ENCODE data around the gene SP140L. TPM values are rescaled to one million over a fixed set of nuclear protein-coding genes. Genes with fewer than 3 reads are reported as not detected.

The SP140L gene
- total and polyA plus RNA-seq, 10 donors, result 32.0 to 85.7 (median 59.3) TPM

GRCh38 chr2:230312638-230313037 lies 14.4 kb upstream of the SP140L start:
- intact Hi-C loops (cut with DNase I; ENCODE audit: low total_unique reads), result no loop called here
- Histone ChIP-seq H3K36me3 (peaks cover 0 to 59% (median 7%) of the 10 kb centered on the region in 6 donors), H3K27me3 (replicated peaks in 1 of 7) (no peaks in the 10 kb centered on the region), H3K4me1 (peaks cover 0 to 9% (median 4%) of the 10 kb centered on the region in 6 donors), H3K9me3 (no peaks in the 10 kb centered on the region), H3K4me3 (no peak overlapping the region), H3K27ac (no peak overlapping the region)
- WGBS, 5 donors, result 88 to 100% (median 93%) methylated on average over 2 of the region's 2 CpGs
- TF ChIP-seq POLR2A (IDR thresholded peaks at IDR 0.05) (no peak), POLR2AphosphoS5 (IDR thresholded peaks at IDR 0.05) (no peak), CTCF (IDR thresholded peaks at IDR 0.05 in 8 of 11, conservative IDR thresholded peaks at IDR 0.05 in 3 of 11) (no peak)
- no peak for DNase-seq

- H3K9me3 ChIP-seq, result no peaks in the 10 kb centered on the region
- H3K36me3 ChIP-seq, result peaks cover 0 to 31% (median 5%) of the 10 kb centered on the region in 6 donors
- no peak overlapping the region for H3K4me3 ChIP-seq
- WGBS, 5 donors, result 95 to 100% (median 97%) methylated on average over 3 of the region's 3 CpGs
- peak overlapping the region; percentile 49 to 89 (median 77) for H3K27ac ChIP-seq
- peak; percentile 70 for DNase-seq
- intact Hi-C loops (cut with DNase I; ENCODE audit: low total_unique reads), result no loop called here
- H3K27me3 ChIP-seq (replicated peaks in 1 of 7), result no peaks in the 10 kb centered on the region
- TF ChIP-seq CTCF (IDR thresholded peaks at IDR 0.05 in 8 of 11, conservative IDR thresholded peaks at IDR 0.05 in 3 of 11) (no peak), POLR2A (IDR thresholded peaks at IDR 0.05) (no peak), POLR2AphosphoS5 (IDR thresholded peaks at IDR 0.05) (no peak)
- peaks cover 20 to 47% (median 29%) of the 10 kb centered on the region in 6 donors for H3K4me1 ChIP-seq
Measured at GRCh38 chr2:230317366-230317765, 9.6 kb upstream of the SP140L start.

- Histone ChIP-seq H3K4me3 (peak overlapping the region in 2 of 8 donors; percentile 9 to 21), H3K27me3 (replicated peaks in 1 of 7) (no peaks in the 10 kb centered on the region), H3K4me1 (peaks cover 20 to 47% (median 29%) of the 10 kb centered on the region in 6 donors), H3K36me3 (peaks cover 0 to 20% (median 1%) of the 10 kb centered on the region in 6 donors), H3K9me3 (peaks cover 0 to 10% (median 2%) of the 10 kb centered on the region in 8 donors), H3K27ac (peak overlapping the region; percentile 49 to 89 (median 77))
- peak; percentile 72 for DNase-seq
- WGBS, 5 donors, result 42 to 59% (median 55%) methylated on average over 6 of the region's 6 CpGs
- intact Hi-C loops (cut with DNase I; ENCODE audit: low total_unique reads), result no loop called here
- TF ChIP-seq POLR2A (IDR thresholded peaks at IDR 0.05) (no peak), POLR2AphosphoS5 (IDR thresholded peaks at IDR 0.05) (no peak), CTCF (IDR thresholded peaks at IDR 0.05 in 8 of 11, conservative IDR thresholded peaks at IDR 0.05 in 3 of 11) (no peak)
Measured at GRCh38 chr2:230318190-230319121, 8.5 kb upstream of the SP140L start.
